ENCODE results near the gene RMDN3. TPM values are rescaled to one million over a fixed set of nuclear protein-coding genes. Genes with fewer than 3 reads are reported as not detected.

Gene RMDN3, protein sequence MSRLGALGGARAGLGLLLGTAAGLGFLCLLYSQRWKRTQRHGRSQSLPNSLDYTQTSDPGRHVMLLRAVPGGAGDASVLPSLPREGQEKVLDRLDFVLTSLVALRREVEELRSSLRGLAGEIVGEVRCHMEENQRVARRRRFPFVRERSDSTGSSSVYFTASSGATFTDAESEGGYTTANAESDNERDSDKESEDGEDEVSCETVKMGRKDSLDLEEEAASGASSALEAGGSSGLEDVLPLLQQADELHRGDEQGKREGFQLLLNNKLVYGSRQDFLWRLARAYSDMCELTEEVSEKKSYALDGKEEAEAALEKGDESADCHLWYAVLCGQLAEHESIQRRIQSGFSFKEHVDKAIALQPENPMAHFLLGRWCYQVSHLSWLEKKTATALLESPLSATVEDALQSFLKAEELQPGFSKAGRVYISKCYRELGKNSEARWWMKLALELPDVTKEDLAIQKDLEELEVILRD
- 21.4 to 26.1 TPM (median 22.6 TPM) in 5 replicates for total RNA-seq (2022; extraction: Qiagen RNA extraction)

DNA sequence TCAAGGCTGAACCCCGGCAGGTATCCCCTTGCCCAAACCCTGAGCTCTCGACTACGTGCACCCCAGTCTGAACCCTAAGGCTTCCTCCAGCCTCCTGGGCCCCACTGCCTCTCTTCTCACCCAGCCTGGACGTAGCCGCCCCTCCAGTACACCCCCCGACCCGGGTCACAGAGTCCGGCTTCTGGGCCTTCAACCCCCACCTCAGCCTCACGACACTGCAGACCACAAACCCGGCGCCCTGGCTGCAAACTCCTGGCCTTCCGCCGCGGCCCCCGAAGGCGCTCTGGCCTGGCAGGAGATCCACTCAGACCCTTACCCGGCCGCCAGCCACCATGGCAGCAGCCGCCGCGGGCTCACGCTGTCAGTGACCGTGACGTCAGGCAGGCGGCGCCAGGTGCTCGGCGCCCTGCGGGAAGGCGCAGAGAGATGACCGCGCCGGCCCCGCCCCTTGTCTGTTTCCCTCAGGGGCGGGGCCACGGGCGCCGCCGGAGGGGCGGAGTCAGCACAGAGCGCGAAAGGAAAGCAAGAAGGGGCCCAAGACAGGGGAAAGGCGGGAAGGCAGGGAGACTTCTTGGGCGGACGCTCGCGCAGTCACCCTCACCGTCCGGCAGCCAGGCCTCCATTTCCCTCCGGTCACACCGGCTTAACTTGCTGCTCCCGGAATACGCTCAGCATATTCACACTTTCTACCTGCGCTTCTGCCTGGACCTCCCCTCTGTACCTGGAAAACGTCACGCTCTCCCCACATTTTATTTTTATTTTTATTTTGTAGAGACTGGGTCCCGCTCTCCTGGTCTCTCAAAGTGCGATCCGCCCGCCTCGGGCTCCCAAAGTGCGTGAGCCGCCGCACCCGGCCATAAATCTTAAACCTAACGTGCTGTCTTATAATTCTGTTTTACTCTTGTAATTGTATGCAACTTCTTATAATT, at the start of gene RMDN3:
RMDN3 (minus strand) TSS at position 372 of the 929 bp plus-strand sequence. CDS start 471 bp downstream, outside the sequence.

DNA sequence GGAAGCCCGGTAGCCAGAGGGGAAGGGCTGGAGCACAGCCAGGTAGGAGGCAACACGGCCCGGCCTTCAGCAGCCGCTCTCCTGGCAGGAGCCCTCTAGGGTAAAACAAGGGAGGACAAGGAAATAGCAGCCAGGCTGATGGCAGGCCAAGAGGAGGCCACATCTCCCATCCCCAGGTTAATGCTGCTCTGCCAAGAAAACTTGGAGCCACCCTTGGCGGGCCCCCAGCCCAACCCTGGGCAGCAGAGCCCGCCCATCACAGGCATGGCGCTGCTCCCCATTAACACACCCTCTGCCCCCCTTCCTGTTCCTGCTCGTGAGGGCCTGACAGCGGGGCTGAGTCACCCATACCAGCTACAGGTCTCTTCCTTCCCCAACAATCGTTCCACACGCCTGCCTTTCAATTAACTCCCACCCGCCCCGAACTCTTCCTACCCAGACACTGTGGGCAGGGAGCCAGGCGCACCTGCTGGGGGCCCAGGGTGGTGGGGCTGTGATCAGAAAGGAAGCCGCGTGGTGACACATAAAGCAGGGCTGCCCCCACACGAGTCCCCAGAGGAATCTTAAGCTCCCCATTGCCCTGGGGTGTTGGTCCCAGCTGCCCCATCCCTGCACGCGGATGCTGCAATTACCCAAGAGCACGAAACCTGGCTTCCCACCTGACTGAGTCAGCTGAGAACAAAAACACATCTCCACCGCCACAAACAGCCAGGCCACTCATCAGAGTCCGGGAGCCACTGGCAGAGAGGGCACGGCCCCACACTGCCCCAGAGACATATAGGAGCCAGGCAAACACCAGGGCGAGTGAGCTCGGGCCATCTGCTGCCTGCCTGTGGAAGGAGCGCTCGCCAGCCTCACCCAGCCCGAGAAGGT, 14.5 kb upstream of the RMDN3 start, which contains the start of gene C15orf62:
C15orf62 (plus strand) TSS at position 707 of the 873 bp plus-strand sequence. CDS start 516 bp downstream, outside the sequence.

DNA sequence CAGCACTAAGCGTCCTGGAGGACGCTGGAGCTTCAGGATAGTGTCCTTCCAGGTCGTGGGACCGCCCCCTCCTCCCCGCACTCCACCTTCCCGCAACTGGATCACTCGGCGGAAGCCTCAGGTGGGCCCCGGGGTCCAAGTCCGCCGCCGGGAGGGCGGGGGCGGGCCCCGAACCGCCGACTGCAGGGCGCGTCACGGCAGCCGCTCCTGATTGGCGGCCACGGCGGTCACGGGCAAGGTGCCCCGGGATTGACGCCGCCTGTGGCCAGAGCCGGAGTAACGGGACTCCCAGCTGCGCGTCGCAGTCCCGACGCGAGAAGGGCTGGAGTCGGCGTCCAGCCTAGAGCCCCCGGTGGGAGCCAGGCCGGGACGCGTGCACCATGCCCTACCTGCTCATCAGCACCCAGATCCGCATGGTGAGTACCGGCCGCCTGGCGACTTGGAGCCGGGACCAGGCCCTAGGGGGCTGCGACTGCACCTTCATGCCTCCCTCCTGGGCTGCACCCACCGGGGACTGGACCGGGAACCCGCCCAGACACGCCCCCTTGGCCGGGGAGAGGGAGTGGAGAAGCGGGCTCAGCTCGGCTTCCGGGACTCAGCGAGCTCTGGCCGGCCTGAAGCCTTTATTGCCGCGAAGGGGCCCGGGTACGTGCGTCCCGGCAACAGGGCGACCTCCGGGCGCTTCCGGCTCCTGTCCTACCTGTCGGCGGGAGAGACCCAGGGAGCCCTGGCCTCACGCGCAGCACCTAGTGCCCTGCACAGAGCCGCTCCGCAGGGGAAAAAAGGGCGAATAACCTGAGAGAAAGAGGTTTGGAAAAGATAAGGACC, 9.0 kb upstream of the RMDN3 start, which contains the start of gene GCHFR:
GCHFR (plus strand) TSS at position 268 of the 828 bp plus-strand sequence; CDS start at position 381, 113 bp downstream.

GRCh38 chr15:40694688-40695468, 60.2 kb downstream of the RMDN3 start, which contains the start of gene RAD51:
RAD51 (plus strand) TSS chr15:40695174; CDS start chr15:40698759, 3,585 bp downstream.

Other genes with a start within 250 kb of the RMDN3 start
- gene CCDC32, start 190.2 kb downstream of the RMDN3 start, total RNA-seq (2022; extraction: Qiagen RNA extraction): 13.0 to 21.9 TPM (median 14.0 TPM) in 5 replicates
- gene RPUSD2, start 186.0 kb downstream of the RMDN3 start, total RNA-seq (2022; extraction: Qiagen RNA extraction): 12.1 to 15.4 TPM (median 14.7 TPM) in 5 replicates
- 5.0 to 9.8 TPM (median 6.4 TPM) in 5 replicates for gene KNL1, start 161.0 kb downstream of the RMDN3 start, total RNA-seq (2022; extraction: Qiagen RNA extraction)
- gene RAD51, start 60.1 kb downstream of the RMDN3 start, total RNA-seq (2022; extraction: Qiagen RNA extraction): 17.6 to 20.1 TPM (median 18.0 TPM) in 5 replicates
- gene GCHFR, start 8.8 kb upstream of the RMDN3 start, total RNA-seq (2022; extraction: Qiagen RNA extraction): 6.3 to 8.6 TPM (median 7.9 TPM) in 5 replicates
- 0.06 to 0.13 TPM (median 0.10 TPM) in 3 of 5 replicates, not detected in the others for gene C15orf62, start 14.7 kb upstream of the RMDN3 start, total RNA-seq (2022; extraction: Qiagen RNA extraction)
- gene ZFYVE19, start 51.8 kb upstream of the RMDN3 start, total RNA-seq (2022; extraction: Qiagen RNA extraction): 14.8 to 17.6 TPM (median 17.2 TPM) in 5 replicates
- 21.2 to 25.9 TPM (median 24.3 TPM) in 5 replicates for gene DNAJC17, start 52.2 kb upstream of the RMDN3 start, total RNA-seq (2022; extraction: Qiagen RNA extraction)
- gene PPP1R14D, start 73.5 kb upstream of the RMDN3 start, total RNA-seq (2022; extraction: Qiagen RNA extraction): 0.17 to 0.32 TPM in 2 of 5 replicates, not detected in the others
- 0.62 to 0.90 TPM (median 0.81 TPM) in 5 replicates for gene SPINT1, start 88.8 kb upstream of the RMDN3 start, total RNA-seq (2022; extraction: Qiagen RNA extraction)
- 3.7 to 4.8 TPM (median 4.6 TPM) in 5 replicates for gene RHOV, start 119.0 kb upstream of the RMDN3 start, total RNA-seq (2022; extraction: Qiagen RNA extraction)
- gene VPS18, start 139.2 kb upstream of the RMDN3 start, total RNA-seq (2022; extraction: Qiagen RNA extraction): 20.7 to 24.0 TPM (median 22.8 TPM) in 5 replicates
- 1.8 to 2.4 TPM (median 2.1 TPM) in 5 replicates for gene DLL4, start 174.1 kb upstream of the RMDN3 start, total RNA-seq (2022; extraction: Qiagen RNA extraction)
- gene CHAC1, start 198.2 kb upstream of the RMDN3 start, total RNA-seq (2022; extraction: Qiagen RNA extraction): 5.9 to 14.3 TPM (median 8.6 TPM) in 5 replicates